GM06990 (cell line): Measurements from ENCODE around the gene SDF4.

Source experiments
- DNase-seq: peaks from one replicate; pipeline ENCODE4 v3.0.0-alpha.2; 2011; ENCODE audit not compliant: insufficient read length; ENCODE audit errors: extremely low read depth
- H3K27me3 ChIP-seq: replicated peaks from 2 replicates; pipeline ENCODE4 v1.6.0; 2011; ENCODE audit warnings: low read length; ENCODE audit not compliant: control insufficient read depth, insufficient read depth
- H3K36me3 ChIP-seq: 2 replicates; pipeline ENCODE4 v1.5.1; 2011; ENCODE audit warnings: low read length; ENCODE audit not compliant: control insufficient read depth, insufficient read depth
- H3K4me3 ChIP-seq: replicated peaks from 2 replicates; pipeline ENCODE4 v1.5.1; 2011; ENCODE audit warnings: low read depth, mild to moderate bottlenecking, control low read depth, low read length
- CTCF ChIP-seq: IDR thresholded peaks from 2 replicates; pipeline ENCODE4 v1.5.1; 2011; ENCODE audit warnings: low read length, control low read depth, mild to moderate bottlenecking, inconsistent platforms; ENCODE audit not compliant: insufficient read depth, poor library complexity, severe bottlenecking

Gene SDF4

GRCh38 chr1:1232208-1232795 lies 501 bp upstream of the SDF4 start, which contains the start of gene B3GALT6:
TSS of gene B3GALT6 (plus strand) at chr1:1232237. CDS start at chr1:1232279, 42 bp downstream.
- TF ChIP-seq CTCF = no peak
- peak within 1 kb of the TSS; percentile 95 for H3K4me3 ChIP-seq
- no peak for DNase-seq
- H3K36me3 ChIP-seq = peaks cover 16% of the 10 kb centered on the region
- no peaks in the 10 kb centered on the region for H3K27me3 ChIP-seq

GRCh38 chr1:1230656-1231399 lies 973 bp downstream of the SDF4 start:
- no peak for TF ChIP-seq CTCF
- Histone ChIP-seq H3K27me3 (no peaks in the 10 kb centered on the region), H3K36me3 (peaks cover 23% of the 10 kb centered on the region), H3K4me3 (peak overlapping the region; percentile 95)
- no peak for DNase-seq

- no peak overlapping the region for H3K4me3 ChIP-seq
- no peaks in the 10 kb centered on the region for H3K27me3 ChIP-seq
- TF ChIP-seq CTCF = no peak
- no peak for DNase-seq
- H3K36me3 ChIP-seq = peaks cover 31% of the 10 kb centered on the region
Observed at GRCh38 chr1:1229770-1230169, 2.0 kb downstream of the SDF4 start.

GRCh38 chr1:1228596-1229321 lies 3.0 kb downstream of the SDF4 start:
- H3K27me3 ChIP-seq = no peaks in the 10 kb centered on the region
- no peak for TF ChIP-seq CTCF
- H3K4me3 ChIP-seq = no peak overlapping the region
- no peak for DNase-seq
- H3K36me3 ChIP-seq = peaks cover 31% of the 10 kb centered on the region

- no peak for DNase-seq
- Histone ChIP-seq H3K4me3 (no peak overlapping the region), H3K36me3 (peaks cover 34% of the 10 kb centered on the region), H3K27me3 (no peaks in the 10 kb centered on the region)
- TF ChIP-seq CTCF = no peak
Observed at GRCh38 chr1:1228187-1228586, 3.6 kb downstream of the SDF4 start.
